SK-N-SH (cell line): ENCODE results near the gene TFPI. TPM values are rescaled to one million over a fixed set of nuclear protein-coding genes. Genes with fewer than 3 reads are reported as not detected.

Experiments used
- CTCF ChIA-PET: fragments of 300-600, 350-600 bp; formaldehyde crosslinking; extraction: SDS; loops from one replicate; lab custom pipeline; 2021; lab: Yijun Ruan, JAX
- POLR2A ChIA-PET: fragments of 350-600 bp; sonication (Branson Sonifier 250); formaldehyde crosslinking; extraction: SDS; loops from one replicate; lab custom pipeline; 2020; ENCODE audit warnings: antibody characterized with exemption, inconsistent platforms; lab: Yijun Ruan, JAX
- DNase-seq: peaks from one replicate; pipeline ENCODE4 v3.0.0; 2012
- H2AFZ ChIP-seq: fragments of 200-600 bp; sonication (generic); 2 replicates; pipeline ENCODE4 v1.8.1; 2016; ENCODE audit warnings: antibody characterized with exemption, mild to moderate bottlenecking, low read depth
- H3F3A ChIP-seq: fragments of 200-600 bp; sonication (generic); replicated peaks from 2 replicates; pipeline ENCODE3; 2016; ENCODE audit warnings: antibody characterized with exemption, mild to moderate bottlenecking; ENCODE audit not compliant: insufficient read depth
- H3K27ac ChIP-seq, 2 experiments: fragments of 200-500 bp in 1 of 2; fragments of 200-600 bp in 1 of 2; sonication (Bioruptor generic) in 1 of 2; sonication (generic), shearing (Covaris generic) in 1 of 2; 2 replicates each; pipeline versions ENCODE4 v1.5.1 to v1.6.1; 2014 to 2016; ENCODE audit warnings: low read depth in 2 of 2, inconsistent platforms in 1 of 2, low read length in 1 of 2, mild to moderate bottlenecking in 1 of 2, mixed read lengths in 1 of 2
- H3K27me3 ChIP-seq: fragments of 200-600 bp; sonication (generic), shearing (Covaris generic); 2 replicates; pipeline ENCODE4 v1.6.1; 2016; ENCODE audit warnings: mixed run types; ENCODE audit not compliant: insufficient read depth
- H3K36me3 ChIP-seq, 2 experiments: fragments of 200-500 bp in 1 of 2; fragments of 200-600 bp in 1 of 2; sonication (Bioruptor generic) in 1 of 2; sonication (generic) in 1 of 2; replicated peaks in 1 of 2; 2 replicates each; pipeline versions ENCODE3 to v1.5.1; 2014 to 2016; ENCODE audit warnings: low read length in 1 of 2, mild to moderate bottlenecking in 1 of 2; ENCODE audit not compliant: insufficient read depth in 2 of 2, control insufficient read depth in 1 of 2
- H3K4me1 ChIP-seq, 2 experiments: fragments of 200-500 bp in 1 of 2; fragments of 200-600 bp in 1 of 2; sonication (Bioruptor generic) in 1 of 2; sonication (generic), shearing (Covaris generic) in 1 of 2; 2 replicates each; pipeline versions ENCODE4 v1.5.1 to v1.6.1; 2014 to 2016; ENCODE audit warnings: low read depth in 1 of 2, low read length in 1 of 2, mixed run types in 1 of 2; ENCODE audit not compliant: insufficient read depth in 2 of 2, control insufficient read depth in 1 of 2
- H3K4me2 ChIP-seq: fragments of 200-600 bp; sonication (generic), shearing (Covaris generic); 2 replicates; pipeline ENCODE4 v1.6.1; 2017; ENCODE audit warnings: mixed run types
- H3K4me3 ChIP-seq, 2 experiments: fragments of 200-500 bp in 1 of 2; fragments of 200-600 bp in 1 of 2; sonication (Bioruptor generic) in 1 of 2; sonication (generic), shearing (Covaris generic) in 1 of 2; 2 replicates each; pipeline versions ENCODE4 v1.5.1 to v1.8.1; 2014 to 2016; ENCODE audit warnings: low read depth in 2 of 2, inconsistent platforms in 1 of 2, low read length in 1 of 2, mild to moderate bottlenecking in 1 of 2, mixed read lengths in 1 of 2, moderate library complexity in 1 of 2
- H3K79me2 ChIP-seq: fragments of 200-600 bp; sonication (generic); 2 replicates; pipeline ENCODE4 v1.8.1; 2017; ENCODE audit warnings: mild to moderate bottlenecking; ENCODE audit not compliant: insufficient read depth
- H3K9ac ChIP-seq: fragments of 200-600 bp; sonication (generic); 2 replicates; pipeline ENCODE4 v1.6.1; 2017; ENCODE audit warnings: mixed run types
- H3K9me2 ChIP-seq: fragments of 200-600 bp; sonication (generic); 2 replicates; pipeline ENCODE4 v1.6.1; 2017; ENCODE audit warnings: mixed run types
- H3K9me3 ChIP-seq: fragments of 200-600 bp; sonication (generic); 2 replicates; pipeline ENCODE4 v1.6.1; 2017; ENCODE audit warnings: mixed run types, mild to moderate bottlenecking, moderate library complexity
- H4K20me1 ChIP-seq: fragments of 200-600 bp; sonication (generic); 2 replicates; pipeline ENCODE4 v1.6.1; 2017; ENCODE audit warnings: mild to moderate bottlenecking, mixed run types; ENCODE audit not compliant: insufficient read depth
- ELF1 ChIP-seq: IDR thresholded peaks from 2 replicates; pipeline ENCODE4 v1.4.0; 2012
- FOXM1 ChIP-seq: IDR thresholded peaks from 2 replicates; pipeline ENCODE4 v1.4.0; 2012; ENCODE audit warnings: low read depth, mild to moderate bottlenecking
- GATA2 ChIP-seq: sonication (generic); formaldehyde crosslinking; IDR thresholded peaks from 2 replicates; pipeline ENCODE4 v1.5.0; 2020; ENCODE audit warnings: mild to moderate bottlenecking, missing genetic modification reagents
- IRF3 ChIP-seq: fragments of 150-350 bp; IDR thresholded peaks from 2 replicates; pipeline ENCODE4 v1.6.1; 2016; ENCODE audit warnings: mild to moderate bottlenecking, low read depth, low read length
- JUND ChIP-seq: IDR thresholded peaks from 2 replicates; pipeline ENCODE4 v1.4.0; 2012
- MAX ChIP-seq: IDR thresholded peaks from 2 replicates; pipeline ENCODE4 v1.4.0; 2012; ENCODE audit warnings: low read depth
- NFIC ChIP-seq: IDR thresholded peaks from 2 replicates; pipeline ENCODE4 v1.4.0; 2012; ENCODE audit warnings: borderline replicate concordance
- POLR2AphosphoS5 ChIP-seq: IDR thresholded peaks from 2 replicates; pipeline ENCODE4 v1.6.1; 2012; ENCODE audit warnings: low read depth, low read length
- RAD21 ChIP-seq: IDR thresholded peaks from 2 replicates; pipeline ENCODE4 v1.6.1; 2012; ENCODE audit warnings: mild to moderate bottlenecking, low read length
- REST ChIP-seq: IDR thresholded peaks from 2 replicates; pipeline ENCODE4 v1.6.1; 2012; ENCODE audit warnings: mild to moderate bottlenecking, low read depth, low read length, moderate library complexity
- TAF1 ChIP-seq: IDR thresholded peaks from 2 replicates; pipeline ENCODE4 v1.6.1; 2012; ENCODE audit warnings: low read depth, mild to moderate bottlenecking, low read length, moderate library complexity, borderline replicate concordance
- WGBS: methylation state at CpG from one replicate; pipeline ENCODE4 v1.1.6; 2017; ENCODE audit warnings: low lambda C conversion rate; 5-methylcytosine and 5-hydroxymethylcytosine counted together
- polyA plus RNA-seq, 3 experiments: library from polyadenylated mRNA; depleted of rRNA; stranded (reverse); fragments of >200 nt; gene quantifications; 2 replicates each; pipeline ENCODE4 v1.2.3, GENCODE V29; 2012

Gene TFPI
- polyA plus RNA-seq, 1 of the 3 experiments (the other 2 are of a cell fraction) = 2.1 TPM

GRCh38 chr2:187529977-187530721 is 24.1 kb downstream of the TFPI start:
- H3F3A ChIP-seq = peaks cover 8% of the 10 kb centered on the region
- ChIA-PET CTCF (no interaction called here), POLR2A (no interaction called here)
- no peaks in the 10 kb centered on the region for H3K79me2 ChIP-seq
- TF ChIP-seq MAX (no peak), POLR2AphosphoS5 (no peak), RAD21 (no peak), REST (no peak), FOXM1 (no peak), TAF1 (no peak), JUND (no peak), NFIC (no peak), ELF1 (no peak), GATA2 (CRISPR knock-in tag) (no peak)
- H3K27me3 ChIP-seq = no peaks in the 10 kb centered on the region
- H3K27ac ChIP-seq = no peak overlapping the region
- WGBS = 73% methylated on average over 7 of the region's 7 CpGs
- no peak overlapping the region for H3K4me2 ChIP-seq
- no peak for DNase-seq
- H4K20me1 ChIP-seq = no peaks in the 10 kb centered on the region
- no peak overlapping the region for H2AFZ ChIP-seq
- no peak overlapping the region for H3K9ac ChIP-seq
- no peaks in the 10 kb centered on the region for H3K9me3 ChIP-seq
- no peaks in the 10 kb centered on the region for H3K9me2 ChIP-seq
- H3K36me3 ChIP-seq = peaks cover 0 to 3% of the 10 kb centered on the region in 2 experiments
- no peak overlapping the region for H3K4me3 ChIP-seq
- H3K4me1 ChIP-seq = peaks cover 2 to 21% of the 10 kb centered on the region in 2 experiments; a peak in 3 of 4 replicates

GRCh38 chr2:187529248-187529976 is 24.8 kb downstream of the TFPI start:
- no peak for TF ChIP-seq IRF3
- ChIA-PET POLR2A (no interaction called here), CTCF (no interaction called here)
- Histone ChIP-seq H3K9ac (no peak overlapping the region), H4K20me1 (no peaks in the 10 kb centered on the region), H3K4me1 (peaks cover 2 to 21% of the 10 kb centered on the region in 2 experiments; a peak in 3 of 4 replicates), H3K79me2 (no peaks in the 10 kb centered on the region), H3K36me3 (peaks cover 0 to 3% of the 10 kb centered on the region in 2 experiments), H3K4me3 (no peak overlapping the region), H2AFZ (no peak overlapping the region), H3K9me2 (no peaks in the 10 kb centered on the region), H3K27ac (no peak overlapping the region), H3F3A (peaks cover 8% of the 10 kb centered on the region), H3K27me3 (no peaks in the 10 kb centered on the region), H3K9me3 (no peaks in the 10 kb centered on the region), H3K4me2 (no peak overlapping the region)
- 89% methylated on average over 3 of the region's 3 CpGs for WGBS
- DNase-seq = no peak
